Bone marrow (tissue), 2 donors: ENCODE results near the gene REXO1.
"Not testable (repeated sequence)": the region's sequence is repeated elsewhere in the genome, so short reads cannot be mapped to it uniquely, and the experiment has no call there.

Experiments
- DNase-seq, 2 donors: peaks; one replicate each; lab custom pipeline; 2025; lab: John Stamatoyannopoulos, UW

REXO1 gene

DNA sequence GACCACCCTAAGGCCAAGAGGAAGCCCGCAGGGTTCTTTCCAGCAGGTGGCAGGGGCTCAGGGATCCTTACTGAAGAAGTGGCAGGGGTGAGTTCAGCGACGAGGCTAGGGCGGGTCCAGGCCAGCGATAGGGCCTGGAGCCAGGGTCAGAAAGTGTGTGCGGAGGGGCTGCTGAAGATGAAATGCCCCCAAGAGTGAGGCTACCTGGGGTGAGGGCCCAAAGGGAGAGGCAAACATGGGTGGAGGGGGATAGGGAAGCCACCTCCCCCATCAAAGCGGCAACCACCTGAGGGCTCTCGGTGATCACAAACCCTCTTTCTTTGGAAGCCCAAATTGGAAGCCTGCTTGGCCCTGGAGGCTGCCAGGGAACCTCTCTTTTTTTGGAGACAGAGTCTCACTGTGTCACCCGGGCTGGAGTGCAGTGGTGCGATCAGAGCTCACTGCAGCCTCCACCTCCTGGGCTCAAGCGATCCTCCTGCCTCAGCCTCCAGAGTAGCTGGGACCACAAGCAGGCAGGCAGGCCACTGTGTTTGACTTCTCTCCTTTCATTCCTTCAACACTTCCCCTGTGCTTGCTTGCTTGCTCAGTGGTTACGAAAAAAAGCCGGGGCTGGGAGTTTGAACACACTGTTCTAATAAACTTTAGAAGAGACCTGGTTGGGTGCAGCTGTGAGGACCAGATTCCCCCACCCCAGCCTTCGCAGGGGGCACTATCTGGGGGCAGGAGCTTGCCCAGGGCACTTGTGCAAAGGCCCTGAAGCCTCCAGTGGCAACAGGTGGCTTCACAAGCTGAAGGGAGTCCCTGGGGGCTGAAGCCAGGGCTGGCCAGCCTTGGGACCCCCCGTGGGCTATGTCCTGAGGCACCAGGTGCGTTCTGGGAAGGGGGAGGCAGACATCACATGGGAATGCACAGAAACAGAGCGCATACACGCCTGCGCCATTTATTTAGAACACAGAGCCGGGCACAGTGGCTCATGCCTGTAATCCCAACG, 34.8 kb downstream of the REXO1 start:
- no peak for DNase-seq

DNA sequence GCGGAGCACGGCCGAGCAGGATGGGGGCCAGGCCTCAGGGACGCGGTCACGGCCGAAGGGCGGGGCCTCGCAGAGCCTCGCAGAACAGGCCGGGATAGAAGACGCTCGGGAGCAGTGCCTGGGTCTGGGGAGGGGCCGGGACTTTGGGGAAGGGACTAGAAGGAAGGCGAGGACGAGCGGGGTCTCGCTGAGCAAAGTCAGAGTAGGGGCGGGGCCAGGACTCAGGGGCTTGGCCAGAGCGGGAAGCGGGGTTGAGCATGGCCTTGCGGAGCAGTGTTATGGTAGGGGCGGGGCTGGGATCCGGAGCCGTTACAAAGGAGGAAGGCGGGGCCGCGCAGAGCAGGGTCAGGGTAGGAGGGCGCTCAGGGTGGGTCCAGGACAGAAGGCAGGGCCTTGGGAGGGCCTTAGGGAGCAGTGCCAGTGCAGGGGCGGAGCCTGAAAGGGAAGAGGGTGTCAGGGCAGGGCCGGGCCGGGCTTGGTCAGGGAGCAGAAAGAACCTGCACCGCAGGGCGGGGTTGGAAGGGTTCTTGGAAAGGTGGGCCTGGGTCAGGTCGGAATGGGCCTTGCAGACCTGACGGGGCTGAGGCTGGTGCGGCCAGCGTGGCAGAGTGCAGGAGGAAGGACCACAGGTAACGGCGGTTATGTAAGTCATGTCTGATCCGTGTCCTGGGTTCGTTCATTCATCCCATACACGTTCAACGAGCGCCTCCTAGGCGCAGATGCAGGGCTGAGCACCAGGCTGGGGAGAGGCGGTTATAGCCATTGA, 35.7 kb downstream of the REXO1 start:
- DNase-seq: peak; percentile 90 to 92

DNA sequence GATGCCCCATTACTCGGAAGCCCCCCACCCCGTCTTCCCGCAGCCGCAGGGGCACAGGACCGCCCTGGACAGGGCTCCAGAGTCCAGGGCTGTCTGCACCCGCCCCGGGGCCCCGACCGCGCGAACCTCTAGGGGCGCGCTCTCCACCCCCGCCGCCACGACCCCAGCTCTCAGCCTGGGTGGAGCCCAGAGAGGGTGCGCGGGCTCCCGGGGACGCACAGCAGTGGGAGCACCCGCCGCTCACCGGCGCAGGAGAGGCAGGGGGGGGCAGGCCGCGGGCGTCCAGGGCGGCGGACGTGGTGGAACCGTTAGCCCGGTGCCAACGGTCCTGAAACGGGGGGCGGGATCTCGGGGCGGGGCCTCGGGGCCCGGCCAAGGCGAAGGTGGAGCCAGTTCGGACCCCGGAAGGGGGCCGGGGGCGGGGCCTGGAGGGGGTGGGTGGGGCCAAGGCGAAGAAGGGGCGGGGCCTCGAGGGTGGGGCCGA, 36.3 kb downstream of the REXO1 start, which contains the start of gene ATP8B3:
ATP8B3 (minus strand) TSS at position 335 of the 484 bp plus-strand sequence. CDS start 540 bp downstream, outside the sequence.
- DNase-seq: no peak

DNA sequence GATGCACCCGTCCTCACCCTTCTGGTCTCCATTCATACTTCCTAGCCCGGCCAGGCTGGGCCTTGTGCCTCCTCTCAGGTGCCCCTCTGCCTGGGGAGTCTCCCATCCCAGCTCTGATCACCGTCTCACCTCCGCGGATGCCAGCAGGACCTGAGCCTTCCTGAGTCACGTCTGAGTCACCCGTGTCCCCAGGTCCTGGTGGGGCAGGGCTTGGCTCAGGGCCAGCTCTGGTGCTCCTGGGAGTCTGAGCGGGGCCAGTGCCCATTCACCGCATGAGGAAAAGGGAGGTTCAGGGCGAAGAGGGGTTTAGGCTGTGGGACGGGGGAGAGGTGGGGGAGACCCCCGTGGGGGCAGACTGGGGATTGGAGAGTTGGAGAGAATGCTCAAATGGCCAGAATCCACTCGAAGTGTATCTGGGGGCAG, 36.8 kb downstream of the REXO1 start:
- DNase-seq: peak; percentile 13 to 27

DNA sequence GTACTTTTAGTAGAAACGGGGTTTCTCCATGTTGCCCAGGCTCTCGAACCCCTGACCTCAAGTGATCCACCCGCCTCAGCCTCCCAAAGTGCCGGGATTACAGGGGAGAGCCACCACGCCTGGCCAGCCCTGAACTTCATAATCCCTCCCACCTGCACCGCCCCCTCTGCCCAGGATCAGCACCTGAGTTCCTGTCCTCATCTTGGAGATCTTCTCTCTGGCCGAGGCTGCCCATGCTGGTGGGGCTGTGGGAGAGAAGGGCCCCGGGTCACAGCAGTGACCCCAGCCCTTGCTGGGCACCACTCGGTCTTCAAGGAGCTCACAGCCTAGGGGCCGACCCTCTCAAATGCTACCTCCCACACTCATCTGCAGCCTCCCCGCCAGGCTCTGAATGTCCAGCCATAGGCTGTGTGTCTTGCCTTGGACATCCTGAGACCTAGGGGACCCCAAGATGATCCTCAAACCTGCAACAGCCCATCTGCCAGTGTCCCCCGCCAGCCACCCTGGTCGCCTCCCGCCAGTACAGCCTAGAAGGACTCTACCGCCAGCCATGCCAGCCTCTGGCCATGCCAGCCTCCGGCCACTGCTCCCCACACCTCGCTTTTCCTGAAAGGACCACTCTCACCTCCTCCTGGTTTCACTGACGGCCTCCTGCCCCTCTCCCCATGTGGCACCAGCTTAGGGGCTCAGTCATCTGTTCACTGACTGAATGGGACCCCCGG, 37.7 kb downstream of the REXO1 start:
- no peak for DNase-seq

DNA sequence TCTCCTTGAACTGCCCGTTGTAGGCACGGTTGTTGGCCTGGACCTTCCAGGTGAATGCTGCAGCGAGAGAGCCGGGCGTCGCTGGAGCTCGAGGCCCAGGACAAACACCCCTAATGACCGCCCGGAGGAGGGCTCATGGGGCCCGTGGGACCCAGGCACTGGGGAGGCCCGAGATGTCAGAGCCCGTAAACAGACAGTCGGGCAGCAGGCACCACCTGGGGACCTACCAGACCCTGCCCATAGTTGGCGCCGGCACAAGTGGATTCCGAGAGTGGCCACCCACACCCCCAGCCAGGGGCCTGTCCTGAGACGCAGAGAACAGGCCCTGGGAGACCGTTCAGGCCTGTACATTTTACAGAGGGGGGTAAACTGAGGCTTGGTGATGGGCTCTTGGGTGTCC, 38.6 kb downstream of the REXO1 start:
- DNase-seq: no peak

DNA sequence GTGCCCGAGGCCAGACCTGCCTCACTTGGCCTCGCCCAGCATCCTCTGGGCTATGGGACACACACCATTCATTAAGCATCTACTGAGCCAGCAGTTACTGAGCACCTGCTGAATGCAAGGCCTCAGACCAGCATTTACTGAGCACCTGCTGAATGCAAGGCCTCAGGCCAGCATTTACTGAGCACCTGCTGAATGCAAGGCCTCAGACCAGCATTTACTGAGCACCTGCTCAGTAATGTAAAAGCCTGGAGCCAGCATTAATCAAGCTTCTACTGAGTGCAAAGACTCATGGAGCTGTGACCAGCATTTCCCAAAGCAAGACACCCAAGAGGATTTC, 39.9 kb downstream of the REXO1 start:
- DNase-seq: no peak

DNA sequence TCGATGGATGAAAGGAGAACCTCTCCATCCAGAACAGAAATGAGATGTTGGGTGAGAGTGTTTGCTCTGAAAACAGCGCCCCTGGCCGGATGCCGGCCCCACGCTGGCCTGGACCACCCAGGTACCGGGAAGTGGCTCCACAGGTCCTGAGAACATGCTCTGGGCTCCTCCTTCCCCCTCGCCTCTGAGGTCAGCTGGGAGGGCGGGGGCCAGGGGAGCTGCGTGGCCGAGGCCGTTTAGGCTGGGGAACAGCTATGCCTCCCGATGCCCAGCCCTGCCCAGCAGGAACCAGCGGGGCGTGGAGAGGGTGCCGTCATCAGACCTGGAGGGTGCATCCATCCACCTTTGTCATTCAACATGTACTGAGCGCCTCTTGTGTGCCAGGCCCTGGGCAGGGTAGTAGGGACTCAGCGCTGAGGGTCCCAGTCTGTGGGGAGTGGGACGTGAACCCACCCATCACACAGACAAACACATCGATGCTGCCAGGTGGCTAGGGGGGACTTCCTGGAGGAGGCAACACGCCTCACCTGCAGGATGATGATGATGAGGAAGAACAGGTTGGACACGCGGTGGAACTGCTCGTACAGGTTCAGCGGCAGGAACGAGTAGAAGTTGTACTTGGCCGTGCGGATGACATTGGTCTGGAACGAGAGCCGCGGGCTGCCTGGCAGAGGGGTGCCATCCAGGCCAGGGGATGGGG, 40.4 kb downstream of the REXO1 start:
- DNase-seq: no peak

DNA sequence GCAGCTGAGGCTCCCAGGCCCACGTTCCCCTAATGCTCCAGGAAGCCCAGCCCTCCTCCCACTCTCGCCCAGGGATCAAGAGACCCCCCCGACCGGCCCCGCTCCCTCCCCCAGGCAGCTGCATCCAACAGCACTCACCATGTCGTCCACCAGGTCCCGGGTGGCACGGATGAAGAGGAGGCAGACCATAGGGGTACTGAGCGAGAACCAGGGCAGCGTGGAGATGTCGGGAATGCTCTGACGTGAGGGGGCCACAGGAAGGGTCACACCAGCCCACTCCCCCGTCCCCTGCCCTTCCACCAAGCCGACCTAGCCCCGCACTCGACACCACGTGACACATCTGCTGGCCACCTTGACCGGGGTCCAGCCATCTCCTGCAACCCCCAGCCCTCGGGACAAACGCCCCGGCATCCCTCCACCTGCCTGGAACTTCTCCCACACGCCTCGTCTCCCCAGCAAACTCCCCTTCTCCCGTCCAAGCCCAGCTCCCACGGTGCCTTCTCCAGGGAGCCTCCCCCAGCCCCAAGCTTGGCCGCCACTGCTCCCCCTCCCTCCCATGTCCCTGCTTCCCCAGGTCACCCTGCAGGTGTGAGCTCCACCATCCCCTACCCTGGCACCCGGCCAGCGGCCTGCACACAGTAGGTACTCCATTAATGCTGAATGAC, 41.1 kb downstream of the REXO1 start:
- DNase-seq: no peak

DNA sequence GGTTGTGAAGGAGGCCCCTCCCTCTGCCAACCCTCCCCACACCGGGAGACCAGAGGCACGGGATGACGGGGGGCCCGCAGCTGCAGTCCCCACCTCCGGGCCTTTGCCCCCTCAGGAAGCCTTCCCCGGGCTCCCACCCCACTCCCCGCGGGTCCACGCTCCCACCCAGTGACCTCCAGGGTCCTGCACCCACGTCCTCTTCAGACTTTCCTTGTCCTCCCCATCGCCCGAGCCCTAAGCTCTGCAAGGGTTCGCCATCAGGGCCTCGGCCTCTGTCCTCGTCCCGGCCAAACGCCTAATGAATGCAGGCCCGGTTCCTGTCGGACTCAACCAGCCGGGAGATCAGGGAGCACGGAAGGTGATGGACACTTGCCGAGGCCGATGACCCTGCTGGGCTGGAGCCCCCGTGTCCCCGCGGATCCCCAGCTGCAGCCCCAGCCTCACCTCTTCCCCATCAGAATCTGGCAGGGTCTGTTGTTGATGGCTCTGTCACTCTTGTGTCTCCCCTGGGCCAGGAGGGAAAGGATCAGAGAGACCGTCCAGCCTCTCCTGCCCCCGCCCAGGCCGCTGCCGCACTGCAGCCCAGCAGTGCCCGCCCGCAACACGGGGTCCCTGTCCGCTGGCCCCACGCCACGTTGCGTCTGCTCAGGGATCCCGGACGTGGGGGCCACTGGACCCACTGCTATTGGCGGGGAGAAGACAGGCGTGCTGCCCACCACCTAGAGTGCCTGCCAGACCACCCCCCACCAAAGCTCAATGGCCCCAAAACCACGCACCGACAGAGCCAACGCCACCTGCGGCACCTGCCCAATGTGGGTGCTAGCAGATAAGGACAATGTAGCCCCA, 41.9 kb downstream of the REXO1 start:
- DNase-seq: no peak

DNA sequence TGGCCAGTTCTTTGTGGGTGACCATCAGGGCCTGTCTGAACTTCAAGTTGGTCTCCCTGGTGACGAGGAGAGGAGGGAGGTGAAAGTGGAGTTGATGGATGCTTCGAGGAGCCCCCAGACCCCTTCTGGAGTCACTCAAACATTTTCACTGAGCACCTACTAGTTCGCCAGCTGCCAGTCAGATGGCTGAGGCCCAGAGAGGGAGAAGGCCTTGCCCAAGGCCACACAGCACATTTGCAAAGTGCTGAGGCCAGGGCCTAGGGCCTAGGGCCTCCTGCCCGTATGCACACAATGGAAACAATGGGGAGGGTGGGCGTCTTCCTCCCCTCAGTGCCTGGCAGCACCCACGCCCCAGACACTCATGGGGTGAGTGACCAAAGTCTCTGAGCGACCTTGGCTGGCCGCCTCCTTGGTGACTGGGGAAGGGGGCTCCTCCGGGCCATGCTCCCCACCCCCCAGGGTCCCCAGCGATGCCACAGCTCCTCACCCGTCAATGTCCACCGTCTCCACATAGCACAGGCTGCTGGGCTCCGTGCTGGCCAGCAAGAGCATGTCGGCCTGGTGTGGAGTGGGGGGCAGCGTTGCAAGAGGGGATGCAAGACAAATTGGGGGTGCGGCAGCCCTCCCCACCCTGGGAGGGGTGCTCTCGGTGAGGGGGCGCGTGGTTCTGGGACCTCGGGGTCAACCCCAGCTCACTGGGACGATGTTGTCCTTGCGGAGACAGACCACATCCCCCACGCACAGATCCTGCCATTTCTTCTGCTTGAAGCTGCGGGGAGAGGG, 42.7 kb downstream of the REXO1 start:
- no peak for DNase-seq

DNA sequence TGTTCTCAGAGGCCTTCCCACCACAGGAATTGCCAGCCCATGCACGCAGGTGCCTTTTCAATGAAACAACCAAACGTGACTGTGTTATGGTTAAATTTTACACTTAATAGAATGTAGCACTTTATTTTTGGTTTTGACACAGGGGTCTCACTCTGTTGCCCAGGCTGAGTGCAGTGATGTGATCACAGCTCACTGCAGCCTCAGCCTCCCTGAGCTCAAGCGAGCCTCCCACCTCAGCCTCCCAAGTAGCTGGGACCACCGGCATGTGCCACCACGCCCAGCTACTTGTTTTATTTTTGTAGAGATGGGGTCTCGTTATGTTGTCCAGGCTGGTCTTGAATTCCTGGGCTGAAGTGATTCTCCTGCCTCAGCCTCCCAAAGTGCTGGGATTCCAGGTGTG, 43.4 kb downstream of the REXO1 start:
- no peak for DNase-seq

DNA sequence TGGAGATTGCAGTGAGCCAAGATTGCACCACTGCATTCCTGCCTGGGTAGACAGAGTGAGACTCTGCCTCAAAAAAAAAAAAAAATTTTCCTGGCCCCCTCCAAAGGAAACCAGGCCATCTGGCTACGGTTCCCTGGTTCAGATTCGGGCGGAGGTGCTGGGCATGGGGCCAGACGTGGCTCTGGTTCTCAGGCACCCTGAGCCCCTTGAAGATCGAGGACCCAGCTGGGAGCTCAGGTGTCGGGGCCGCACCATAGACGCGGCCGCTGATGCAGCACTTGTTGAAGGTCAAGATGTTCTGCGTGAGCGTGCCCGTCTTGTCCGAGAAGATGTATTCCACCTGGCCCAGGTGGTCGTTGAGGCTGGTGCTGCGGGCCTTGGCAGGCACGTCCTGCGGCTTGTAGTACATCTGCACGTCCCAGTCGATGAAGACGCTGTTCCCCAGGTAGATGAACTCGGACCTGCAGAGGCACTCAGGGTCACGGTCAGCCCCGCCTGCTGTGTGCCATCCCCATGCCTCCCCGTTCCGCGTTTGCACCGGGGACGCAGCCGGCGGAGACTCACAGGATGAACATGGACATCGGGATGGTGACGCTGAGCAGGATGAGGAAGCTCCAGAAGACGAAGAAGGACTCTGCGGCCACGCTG, 48.5 kb downstream of the REXO1 start:
- DNase-seq: no peak

DNA sequence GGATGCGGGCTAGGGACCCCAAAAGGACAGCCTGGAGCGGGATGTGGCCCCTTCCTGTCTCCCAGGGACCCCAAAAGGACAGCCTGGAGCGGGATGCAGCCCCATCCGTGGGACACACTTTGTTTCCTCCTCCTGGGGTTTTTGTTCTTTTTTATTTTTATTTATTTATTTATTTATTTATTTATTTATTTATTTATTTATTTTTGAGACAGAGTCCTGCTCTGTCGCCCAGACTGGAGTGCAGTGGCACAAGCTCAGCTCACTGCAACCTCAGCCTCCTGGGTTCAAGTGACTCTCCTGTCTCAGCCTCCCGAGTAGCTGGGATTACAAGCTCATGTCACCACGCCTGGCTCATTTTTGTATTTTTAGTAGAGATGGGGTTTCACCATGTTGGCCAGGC, 51.0 kb downstream of the REXO1 start:
- DNase-seq: not testable (repeated sequence)

DNA sequence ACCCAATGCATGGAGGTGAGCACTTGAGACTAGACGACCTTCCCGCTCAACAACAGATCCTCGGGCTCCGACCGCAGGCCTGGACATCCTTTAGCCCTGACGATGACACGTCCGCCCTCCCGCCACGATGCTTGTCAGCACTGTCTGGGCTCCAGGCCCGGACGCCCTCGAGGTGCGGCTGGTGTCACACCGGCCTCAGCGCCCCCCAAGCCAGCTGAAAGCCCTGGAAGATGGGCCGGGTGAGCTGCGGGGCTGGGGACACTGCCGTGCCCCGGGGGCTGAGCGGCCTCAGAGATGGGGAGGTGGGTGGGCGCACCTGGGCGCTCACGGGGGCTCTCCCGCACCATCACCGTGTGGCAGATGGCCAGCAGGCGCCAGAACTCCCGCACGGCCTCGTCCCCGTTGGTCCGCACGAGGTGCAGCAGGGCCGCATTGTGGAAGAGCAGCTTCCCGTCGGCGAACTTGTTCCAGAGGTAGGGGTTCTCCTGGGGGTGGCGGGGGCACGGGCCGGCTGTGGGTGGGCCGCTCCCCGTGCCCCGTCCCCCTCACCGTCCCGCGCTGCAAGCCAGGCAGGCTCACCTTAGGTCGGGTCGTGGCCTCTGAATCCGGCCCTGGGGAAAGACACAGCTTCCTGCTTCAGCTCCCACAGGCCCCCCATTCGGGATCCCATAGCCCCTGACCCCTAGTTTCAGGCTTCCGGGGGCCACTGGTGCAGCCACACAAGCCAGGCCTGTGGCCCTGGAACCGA, 51.7 kb downstream of the REXO1 start:
- DNase-seq: no peak

DNA sequence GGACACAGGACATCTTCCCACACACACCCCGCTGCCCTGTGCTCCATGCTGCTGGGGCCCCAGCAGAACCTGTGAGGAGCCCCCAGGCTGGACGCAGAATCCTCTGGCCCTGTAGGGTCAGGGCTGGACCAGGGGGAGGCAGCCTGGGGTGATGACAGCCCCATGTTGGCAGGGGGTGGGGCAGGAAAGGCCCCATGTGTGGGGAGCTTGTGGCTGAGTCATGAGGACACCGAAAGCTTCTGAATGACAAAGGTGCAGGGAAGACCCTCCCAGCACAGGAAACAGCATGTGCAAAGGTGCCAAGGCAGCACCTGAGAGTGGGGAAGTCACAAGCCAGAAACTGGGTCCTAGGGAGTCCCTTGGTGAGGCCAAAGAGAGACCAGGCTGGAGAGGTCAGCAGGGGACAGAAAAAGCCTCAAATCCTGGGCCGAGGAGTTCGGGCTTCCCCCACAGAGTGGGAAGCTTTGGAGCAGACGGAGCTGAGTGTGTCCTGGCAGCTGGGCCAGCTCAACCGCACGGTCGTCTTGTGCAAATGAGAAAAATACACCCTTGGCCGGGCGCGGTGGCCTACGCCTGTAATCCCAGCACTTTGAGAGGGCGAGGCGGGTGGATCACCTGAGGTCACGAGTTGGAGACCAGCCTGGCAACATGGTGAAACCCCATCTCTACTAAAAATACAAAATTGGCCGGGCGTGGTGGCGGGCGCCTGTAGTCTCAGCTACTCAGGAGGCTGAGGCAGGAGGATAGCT, 53.7 kb downstream of the REXO1 start:
- no peak for DNase-seq

DNA sequence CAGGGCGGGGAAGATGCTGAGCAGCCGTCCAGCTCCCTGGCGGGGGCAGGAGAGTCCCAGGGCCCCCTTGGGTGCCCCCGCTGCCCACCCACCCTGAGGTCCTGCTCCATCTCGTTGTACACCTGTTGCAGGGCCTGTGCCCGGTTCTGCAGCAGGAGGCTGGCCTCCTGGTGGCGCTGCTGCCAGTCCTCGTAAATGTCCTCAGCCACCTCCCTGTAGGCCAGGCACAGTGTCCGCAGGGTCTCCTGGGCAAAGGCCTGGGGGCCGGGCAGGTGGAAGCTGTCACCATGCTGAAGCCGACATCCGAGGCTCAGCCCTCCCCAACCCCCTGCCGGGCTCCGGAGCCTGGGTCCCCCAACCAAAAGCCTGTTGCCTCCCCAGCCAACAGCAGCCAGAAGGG, 56.4 kb downstream of the REXO1 start:
- DNase-seq: no peak
